Neural cell (in vitro differentiated cells): ENCODE data around the gene CEP89. TPM values are rescaled to one million over a fixed set of nuclear protein-coding genes. Genes with fewer than 3 reads are reported as not detected.

Experiments
- H2AFZ ChIP-seq: fragments of 200-600, 300-800 bp; sonication (generic), shearing (Covaris generic); 2 replicates; pipeline ENCODE4 v1.6.0; 2014; ENCODE audit warnings: low read depth, mild to moderate bottlenecking, antibody characterized with exemption, low read length, moderate library complexity
- H3F3A ChIP-seq: fragments of 200-600 bp; shearing (Covaris generic); 2 replicates; pipeline ENCODE4 v1.6.1; 2016; ENCODE audit warnings: mild to moderate bottlenecking, moderate library complexity, mixed read lengths, antibody characterized with exemption, low read length; ENCODE audit not compliant: insufficient read depth, poor library complexity, severe bottlenecking
- H3K27ac ChIP-seq: fragments of 200-600, 300-800 bp; sonication (generic), shearing (Covaris generic); 2 replicates; pipeline ENCODE4 v1.5.1; 2014; ENCODE audit warnings: mild to moderate bottlenecking, low read length, moderate library complexity
- H3K27me3 ChIP-seq: fragments of 300-800, 200-600 bp; sonication (generic), shearing (Covaris generic); 2 replicates; pipeline ENCODE4 v1.6.0; 2014; ENCODE audit warnings: mild to moderate bottlenecking, low read depth, low read length, moderate library complexity; ENCODE audit not compliant: insufficient read depth
- H3K36me3 ChIP-seq: fragments of 300-800, 200-600 bp; sonication (generic), shearing (Covaris generic); 2 replicates; pipeline ENCODE4 v1.5.1; 2014; ENCODE audit warnings: mild to moderate bottlenecking, antibody characterized with exemption, low read length, moderate library complexity; ENCODE audit not compliant: insufficient read depth
- H3K4me2 ChIP-seq: fragments of 300-800, 200-600 bp; sonication (generic), shearing (Covaris generic); 2 replicates; pipeline ENCODE4 v1.6.0; 2014; ENCODE audit warnings: mild to moderate bottlenecking, low read length
- H3K4me3 ChIP-seq: fragments of 300-800, 200-600 bp; sonication (generic), shearing (Covaris generic); 2 replicates; pipeline ENCODE4 v1.5.1; 2014; ENCODE audit warnings: mild to moderate bottlenecking, low read length, moderate library complexity
- H3K79me2 ChIP-seq: fragments of 200-600 bp; shearing (Covaris generic); replicated peaks from 2 replicates; pipeline ENCODE4 v1.6.0; 2014; ENCODE audit warnings: mild to moderate bottlenecking, low read length, moderate library complexity; ENCODE audit not compliant: insufficient read depth
- H3K9ac ChIP-seq: fragments of 300-800, 200-600 bp; sonication (generic), shearing (Covaris generic); 2 replicates; pipeline ENCODE4 v1.6.1; 2016; ENCODE audit warnings: mild to moderate bottlenecking, low read length, mixed read lengths
- H3K9me2 ChIP-seq: fragments of 200-600 bp; shearing (Covaris generic); 2 replicates; pipeline ENCODE4 v1.6.1; 2016; ENCODE audit warnings: mild to moderate bottlenecking, low read length, mixed read lengths; ENCODE audit not compliant: insufficient read depth
- H3K9me3 ChIP-seq: fragments of 200-600, 300-800 bp; sonication (generic), shearing (Covaris generic); 2 replicates; pipeline ENCODE4 v1.6.1; 2016; ENCODE audit warnings: mild to moderate bottlenecking, mixed run types, low read length, moderate library complexity, mixed read lengths
- H4K20me1 ChIP-seq: fragments of 200-600 bp; shearing (Covaris generic); 2 replicates; pipeline ENCODE4 v1.6.1; 2016; ENCODE audit warnings: mild to moderate bottlenecking, mixed run types; ENCODE audit not compliant: insufficient read depth
- CTCF ChIP-seq: fragments of 450-650 bp; IDR thresholded peaks from 2 replicates; pipeline ENCODE4 v1.5.1; 2014; ENCODE audit warnings: antibody characterized with exemption, mild to moderate bottlenecking, moderate library complexity; ENCODE audit not compliant: poor library complexity, severe bottlenecking
- EP300 ChIP-seq: fragments of 450-650 bp; conservative IDR thresholded peaks from 2 replicates; pipeline ENCODE4 v1.6.1; 2014; ENCODE audit warnings: antibody characterized with exemption, mild to moderate bottlenecking, moderate library complexity; ENCODE audit not compliant: poor library complexity, severe bottlenecking
- EZH2 ChIP-seq: fragments of 200-600, 300-800 bp; shearing (Covaris generic), sonication (generic); IDR thresholded peaks from 2 replicates; pipeline ENCODE4 v1.6.1; 2014; ENCODE audit warnings: antibody characterized with exemption, low read length, borderline replicate concordance, mild to moderate bottlenecking; ENCODE audit not compliant: insufficient read depth, poor library complexity, severe bottlenecking
- MXI1 ChIP-seq: fragments of 450-650 bp; conservative IDR thresholded peaks from 2 replicates; pipeline ENCODE4 v1.6.1; 2014; ENCODE audit warnings: antibody characterized with exemption, mild to moderate bottlenecking; ENCODE audit not compliant: poor library complexity, severe bottlenecking
- POLR2AphosphoS5 ChIP-seq: IDR thresholded peaks from 2 replicates; pipeline ENCODE4 v1.6.1; 2012
- RAD21 ChIP-seq: fragments of 450-650 bp; conservative IDR thresholded peaks from 2 replicates; pipeline ENCODE4 v1.6.1; 2014; ENCODE audit warnings: antibody characterized with exemption, mild to moderate bottlenecking, moderate library complexity
- REST ChIP-seq: IDR thresholded peaks from 2 replicates; pipeline ENCODE4 v1.6.1; 2012; ENCODE audit warnings: borderline replicate concordance
- SMC3 ChIP-seq: fragments of 450-650 bp; conservative IDR thresholded peaks from 2 replicates; pipeline ENCODE4 v1.6.1; 2014; ENCODE audit warnings: antibody characterized with exemption, mild to moderate bottlenecking, moderate library complexity; ENCODE audit not compliant: poor library complexity
- TAF1 ChIP-seq: IDR thresholded peaks from 2 replicates; pipeline ENCODE4 v1.6.1; 2012; ENCODE audit warnings: low read depth
- polyA plus RNA-seq: library from polyadenylated mRNA; depleted of rRNA; stranded (reverse); fragments of >200 nt; gene quantifications from 2 replicates; pipeline ENCODE4 v1.2.3, GENCODE V29; 2014

Gene CEP89
- polyA plus RNA-seq, 1 donor from 2014 or later: 24.1 TPM

DNA sequence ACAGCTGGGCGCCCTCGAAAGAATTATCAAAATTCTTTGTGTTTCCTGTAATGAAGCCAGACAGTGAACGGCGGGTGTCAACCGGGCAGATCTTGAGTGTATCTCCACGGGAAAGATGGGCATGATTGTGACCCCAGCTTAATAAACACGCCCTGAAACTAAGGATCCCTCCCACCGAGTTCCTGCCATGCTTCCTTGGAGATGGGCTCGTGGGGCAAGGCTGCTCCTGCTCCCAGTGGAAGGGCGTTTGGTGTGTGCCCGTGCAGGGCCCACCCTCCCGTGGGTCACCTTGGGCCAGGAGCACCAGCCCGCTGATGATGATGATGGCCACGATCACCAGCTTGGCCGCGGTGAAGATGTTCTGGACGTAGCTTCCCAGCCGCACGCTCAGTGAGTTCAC, 109.6 kb downstream of the CEP89 start:
- no peaks in the 10 kb centered on the region for H3K36me3 ChIP-seq
- H4K20me1 ChIP-seq: no peaks in the 10 kb centered on the region
- no peaks in the 10 kb centered on the region for H3K79me2 ChIP-seq
- H3K9me2 ChIP-seq: no peaks in the 10 kb centered on the region
- no peaks in the 10 kb centered on the region for H3K9me3 ChIP-seq
- TF ChIP-seq CTCF (no peak), POLR2AphosphoS5 (no peak), RAD21 (no peak)
- no peak overlapping the region for H3K4me2 ChIP-seq
- H3K27me3 ChIP-seq: no peaks in the 10 kb centered on the region
- H3F3A ChIP-seq: no peaks in the 10 kb centered on the region
- H2AFZ ChIP-seq: no peak overlapping the region
- H3K9ac ChIP-seq: no peak overlapping the region
- no peak overlapping the region for H3K4me3 ChIP-seq
- H3K27ac ChIP-seq: no peak overlapping the region

DNA sequence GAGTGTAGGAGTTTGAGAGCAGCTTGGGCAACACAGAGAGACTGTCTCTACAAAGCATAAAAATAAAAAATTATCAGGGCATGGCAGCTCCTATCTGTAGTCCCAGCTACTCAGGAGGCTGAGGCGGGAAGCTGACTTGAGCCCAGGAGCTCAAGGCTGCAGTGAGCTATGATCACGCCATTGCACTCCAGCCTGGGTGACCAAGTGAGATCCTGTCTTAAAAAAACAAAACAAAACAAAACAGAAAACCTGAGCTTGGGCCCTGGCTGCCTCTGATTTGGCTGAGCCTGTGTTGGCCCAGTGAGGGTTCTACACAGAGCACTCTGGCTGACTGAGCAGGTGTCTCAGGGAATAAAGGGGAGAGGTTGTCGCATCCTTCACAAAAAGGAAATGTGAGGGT, 110.2 kb downstream of the CEP89 start:
- H3K27ac ChIP-seq: no peak overlapping the region
- H4K20me1 ChIP-seq: no peaks in the 10 kb centered on the region
- TF ChIP-seq MXI1 (no peak), CTCF (no peak), TAF1 (no peak), SMC3 (no peak), POLR2AphosphoS5 (no peak), RAD21 (no peak), REST (no peak), EZH2 (no peak), EP300 (no peak)
- no peaks in the 10 kb centered on the region for H3K36me3 ChIP-seq
- no peaks in the 10 kb centered on the region for H3K9me2 ChIP-seq
- H3K9me3 ChIP-seq: no peaks in the 10 kb centered on the region
- H3K4me2 ChIP-seq: no peak overlapping the region
- H3K27me3 ChIP-seq: no peaks in the 10 kb centered on the region
- no peaks in the 10 kb centered on the region for H3K79me2 ChIP-seq
- H2AFZ ChIP-seq: no peak overlapping the region
- H3K4me3 ChIP-seq: no peak overlapping the region
- no peak overlapping the region for H3K9ac ChIP-seq
- no peaks in the 10 kb centered on the region for H3F3A ChIP-seq
